Skin epidermis (tissue), 12 donors: ENCODE measurements around the gene C17orf114.

Experiments used
- H3K27ac ChIP-seq, 21 experiments: fragments of 200-600 bp; sonication (generic) in 11 of 21; one replicate each; pipeline ENCODE4 v1.5.0; 2020; ENCODE audit warnings: mild to moderate bottlenecking in 3 of 21, inconsistent platforms in 2 of 21, moderate library complexity in 2 of 21
- H3K4me3 ChIP-seq, 7 experiments: fragments of 200-600 bp; sonication (generic) in 2 of 7; one replicate each; pipeline ENCODE4 v1.5.0; 2020; ENCODE audit warnings: inconsistent platforms in 2 of 7, mild to moderate bottlenecking in 2 of 7, moderate library complexity in 1 of 7

C17orf114 gene

GRCh38 chr17:4759776-4760236 is 42.3 kb downstream of the C17orf114 start:
- peak overlapping the region in 1 of 21 experiments; percentile 6 for H3K27ac ChIP-seq
- no peak overlapping the region for H3K4me3 ChIP-seq

GRCh38 chr17:4753392-4753791 is 48.7 kb downstream of the C17orf114 start:
- no peak overlapping the region for H3K4me3 ChIP-seq
- H3K27ac ChIP-seq = no peak overlapping the region

- Histone ChIP-seq H3K4me3 (no peak overlapping the region), H3K27ac (no peak overlapping the region)
Observed at GRCh38 chr17:4751932-4752331, 50.2 kb downstream of the C17orf114 start.
